Measurements from ENCODE around the gene ACKR1.

Gene ACKR1, protein sequence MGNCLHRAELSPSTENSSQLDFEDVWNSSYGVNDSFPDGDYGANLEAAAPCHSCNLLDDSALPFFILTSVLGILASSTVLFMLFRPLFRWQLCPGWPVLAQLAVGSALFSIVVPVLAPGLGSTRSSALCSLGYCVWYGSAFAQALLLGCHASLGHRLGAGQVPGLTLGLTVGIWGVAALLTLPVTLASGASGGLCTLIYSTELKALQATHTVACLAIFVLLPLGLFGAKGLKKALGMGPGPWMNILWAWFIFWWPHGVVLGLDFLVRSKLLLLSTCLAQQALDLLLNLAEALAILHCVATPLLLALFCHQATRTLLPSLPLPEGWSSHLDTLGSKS

DNA sequence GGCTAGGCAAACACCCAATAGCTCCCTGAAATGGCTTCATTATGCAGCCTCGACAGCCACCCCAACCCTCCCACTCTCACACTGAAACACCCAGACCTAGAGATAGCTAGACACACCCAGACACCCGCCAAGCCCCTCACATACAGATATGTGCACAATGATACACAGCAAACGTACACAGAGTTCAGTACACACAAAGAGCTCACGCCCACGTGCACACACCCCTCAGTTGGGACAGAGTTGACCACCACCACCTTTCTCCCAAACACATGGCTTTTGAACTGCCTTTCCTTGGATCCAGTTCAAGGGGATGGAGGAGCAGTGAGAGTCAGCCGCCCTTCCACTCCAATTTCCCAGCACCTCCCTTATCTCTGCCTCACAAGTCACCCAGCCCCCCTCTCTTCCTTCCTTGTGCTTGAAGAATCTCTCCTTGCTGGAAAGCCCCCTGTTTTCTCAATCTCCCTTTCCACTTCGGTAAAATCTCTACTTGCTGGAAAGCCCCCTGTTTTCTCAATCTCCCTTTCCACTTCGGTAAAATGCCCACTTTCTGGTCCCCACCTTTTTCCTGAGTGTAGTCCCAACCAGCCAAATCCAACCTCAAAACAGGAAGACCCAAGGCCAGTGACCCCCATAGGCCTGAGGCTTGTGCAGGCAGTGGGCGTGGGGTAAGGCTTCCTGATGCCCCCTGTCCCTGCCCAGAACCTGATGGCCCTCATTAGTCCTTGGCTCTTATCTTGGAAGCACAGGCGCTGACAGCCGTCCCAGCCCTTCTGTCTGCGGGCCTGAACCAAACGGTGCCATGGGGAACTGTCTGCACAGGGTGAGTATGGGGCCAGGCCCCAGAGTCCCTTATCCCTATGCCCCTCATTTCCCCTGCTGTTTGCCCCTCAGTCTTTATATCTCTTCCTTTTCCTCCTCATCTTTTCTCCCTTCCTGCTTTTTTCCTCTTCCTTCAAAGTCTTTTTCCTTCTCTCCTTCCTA is at the start of gene ACKR1:
Gene ACKR1 (plus strand): TSS at position 715 of the 981 bp plus-strand sequence. CDS start 85 bp downstream, at position 800.
- no peak for DNase-seq (ENCODE audit: low spot score)
- FAIRE-seq = no peak

DNA sequence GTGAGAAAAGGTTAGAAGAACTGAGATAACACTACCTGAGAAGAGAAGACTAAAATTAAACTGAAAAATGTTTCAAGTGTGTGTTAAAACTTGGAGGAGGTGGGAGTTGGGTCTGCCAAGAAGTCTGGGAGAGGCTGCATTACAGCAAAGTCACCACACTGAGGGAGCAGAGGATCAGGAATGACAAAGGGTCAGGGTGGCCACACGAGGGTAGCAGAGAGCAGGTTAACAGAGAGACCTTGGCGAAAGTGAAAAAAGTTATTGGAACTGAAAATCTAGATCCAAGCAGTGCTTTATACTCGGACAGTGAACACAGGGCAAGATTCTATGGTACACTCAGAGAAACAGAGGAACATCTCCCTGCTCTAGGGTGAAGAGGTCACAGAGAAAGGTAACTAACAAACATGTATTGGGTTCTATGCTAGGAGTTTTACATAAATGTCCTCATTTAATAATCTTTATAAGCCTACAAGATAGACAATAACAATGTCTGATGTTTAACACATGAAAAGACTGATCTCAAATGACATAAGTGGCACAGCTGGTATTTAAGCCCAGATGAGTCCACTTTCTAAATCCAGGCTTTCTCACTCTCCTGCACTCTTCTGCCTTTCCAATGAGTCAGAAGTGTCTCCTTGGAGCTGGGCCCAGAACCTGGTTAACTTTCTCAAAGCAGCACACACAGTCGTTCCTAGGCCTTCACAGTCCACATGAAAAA is 43.5 kb upstream of the ACKR1 start:
- no peak for FAIRE-seq

DNA sequence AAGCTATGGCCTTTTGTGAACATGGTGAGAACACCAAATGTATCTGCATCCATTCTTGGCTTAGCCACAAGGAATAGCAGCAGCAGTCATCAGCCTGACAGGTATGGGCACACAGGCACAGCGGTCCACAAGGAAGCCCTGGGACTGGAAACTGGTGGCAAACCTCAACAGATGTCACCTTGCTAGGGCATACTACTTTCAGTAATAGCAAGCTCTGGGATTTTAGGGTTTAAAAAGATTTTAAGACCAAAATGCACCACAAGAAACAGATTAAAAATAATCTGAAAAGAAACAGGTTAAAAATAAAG is 43.0 kb upstream of the ACKR1 start:
- FAIRE-seq = no peak
- no peak for DNase-seq (ENCODE audit: low spot score)

More for the DNA sequence above, 43.5 kb upstream of the ACKR1 start:
- DNase-seq (ENCODE audit: low spot score) = peak; percentile 75

GRCh38 chr1:159162516-159163265 is 42.0 kb upstream of the ACKR1 start:
- DNase-seq (ENCODE audit: low spot score) = no peak
- FAIRE-seq = no peak

DNA sequence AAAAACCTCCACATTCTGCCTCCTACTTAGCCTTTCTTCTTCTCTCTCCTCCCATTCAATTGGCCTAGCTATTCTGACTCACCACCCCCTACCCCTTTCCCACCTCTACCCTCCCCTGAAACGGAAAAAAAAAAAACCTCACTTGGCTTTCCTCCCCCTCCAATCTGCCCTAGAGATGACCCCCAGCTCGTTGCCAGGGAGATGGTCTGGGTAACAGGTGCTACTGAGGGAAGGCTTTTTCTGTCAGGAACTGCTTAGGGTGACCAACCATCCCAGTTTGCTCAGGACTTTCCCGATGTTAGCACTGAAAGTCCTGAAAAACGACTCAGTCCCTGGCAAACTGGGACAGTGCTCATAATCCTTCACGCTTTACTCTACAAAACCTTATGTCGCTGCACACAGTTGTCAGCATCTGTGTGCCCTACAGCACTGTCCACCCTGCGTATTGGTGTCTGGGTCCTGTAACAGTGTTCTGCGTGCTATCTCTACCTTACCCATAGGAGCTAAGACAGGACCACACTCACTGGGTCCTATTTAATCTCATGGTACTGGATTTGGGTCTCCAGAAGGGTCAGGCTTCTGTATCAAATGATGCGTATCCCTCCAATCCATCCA is 41.0 kb upstream of the ACKR1 start:
- no peak for DNase-seq (ENCODE audit: low spot score)
- FAIRE-seq = no peak

DNA sequence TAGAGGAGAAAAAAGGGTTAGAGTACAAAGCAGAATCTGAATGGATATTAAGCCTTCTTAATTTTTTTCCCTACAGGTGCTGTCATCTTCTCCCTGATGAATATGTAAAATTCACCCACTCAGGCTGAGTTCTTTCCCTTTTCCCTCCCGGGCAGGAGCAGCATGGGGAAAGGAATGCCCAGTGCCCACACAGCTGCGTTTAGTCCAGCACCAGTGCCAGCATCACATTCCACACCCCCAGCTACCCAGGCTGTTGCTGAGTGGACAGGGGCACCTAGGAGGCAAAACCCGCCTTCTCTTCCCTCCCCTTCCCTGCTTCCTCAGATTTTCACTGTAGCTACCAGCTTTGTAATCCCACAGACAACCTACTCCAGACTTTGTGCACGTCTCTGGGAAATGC is 36.6 kb upstream of the ACKR1 start:
- DNase-seq (ENCODE audit: low spot score) (no peak), FAIRE-seq (no peak)

DNA sequence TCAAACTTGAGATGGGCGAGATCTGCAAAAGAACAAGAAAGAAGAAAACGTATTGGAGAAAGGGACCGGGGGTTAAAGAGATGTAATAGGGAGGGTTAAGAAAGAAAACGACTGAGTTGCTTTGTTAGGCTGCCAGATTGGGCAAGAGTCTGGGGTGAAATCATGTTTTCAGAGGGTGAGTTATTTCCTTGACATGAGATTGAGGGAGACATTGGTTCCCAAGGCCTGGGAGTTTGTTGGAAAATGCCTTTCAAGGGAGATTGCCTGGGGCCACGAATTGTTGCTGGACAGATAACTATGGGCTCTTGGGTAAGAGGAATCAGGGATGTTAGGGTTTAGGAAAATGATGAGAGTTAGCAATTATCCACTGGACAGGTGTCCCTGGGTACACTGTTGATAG is 34.0 kb upstream of the ACKR1 start:
- no peak for FAIRE-seq
- DNase-seq (ENCODE audit: low spot score) = no peak

DNA sequence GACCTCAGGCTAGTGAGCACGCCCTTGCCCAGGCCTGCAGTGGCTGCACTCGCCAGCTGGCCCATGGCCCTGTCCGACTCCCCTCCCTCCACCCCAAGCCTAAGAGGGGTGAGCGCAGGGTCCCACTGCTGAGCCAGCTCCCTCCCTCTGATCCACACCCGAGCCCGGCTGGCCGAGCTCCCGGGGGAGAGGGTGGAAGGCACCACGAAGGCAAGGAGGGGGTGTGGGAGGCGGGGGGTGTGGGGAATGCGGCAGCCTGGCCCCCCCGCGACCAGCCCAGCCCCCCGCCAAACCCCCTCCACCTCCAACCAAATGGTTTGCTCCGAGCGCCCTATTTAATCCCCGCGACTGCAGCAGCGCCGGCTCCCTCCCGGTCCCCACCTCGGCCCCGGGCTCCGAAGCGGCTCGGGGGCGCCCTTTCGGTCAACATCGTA is 33.4 kb upstream of the ACKR1 start, which contains the start of gene CADM3:
Gene CADM3 (plus strand): TSS at position 362 of the 434 bp plus-strand sequence. CDS start 151 bp downstream, outside the sequence.
- DNase-seq (ENCODE audit: low spot score) (peak; percentile 71), FAIRE-seq (no peak)

- DNase-seq (ENCODE audit: low spot score) = peak; percentile 79
- FAIRE-seq = peak; percentile 83
Observed at GRCh38 chr1:159171688-159172501, 32.8 kb upstream of the ACKR1 start.

- FAIRE-seq = peak; percentile 87
- peak; percentile 78 for DNase-seq (ENCODE audit: low spot score)
Observed at GRCh38 chr1:159172614-159173291, 31.9 kb upstream of the ACKR1 start.

DNA sequence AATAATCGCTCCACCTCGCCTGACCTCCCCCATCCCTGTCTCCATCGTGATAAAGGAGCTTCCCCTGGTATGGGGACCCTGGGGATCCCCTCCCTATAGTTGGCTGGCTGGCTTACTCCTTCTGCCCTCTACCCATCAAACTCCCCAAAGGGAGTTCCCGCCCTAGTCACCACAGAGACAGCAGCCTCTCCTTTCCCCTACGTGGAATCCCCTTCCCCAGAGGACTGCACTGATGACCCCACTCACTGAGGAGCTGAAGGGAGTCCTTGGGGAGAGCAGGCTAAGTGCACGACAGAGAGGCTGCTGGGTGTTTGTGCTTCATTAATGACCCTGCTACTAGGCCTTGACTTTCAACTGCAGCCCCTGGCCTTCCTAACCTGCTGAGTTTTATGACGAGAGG is 31.4 kb upstream of the ACKR1 start:
- FAIRE-seq (no peak), DNase-seq (ENCODE audit: low spot score) (no peak)

GRCh38 chr1:159175571-159175970 is 29.1 kb upstream of the ACKR1 start:
- FAIRE-seq (no peak), DNase-seq (ENCODE audit: low spot score) (no peak)

DNA sequence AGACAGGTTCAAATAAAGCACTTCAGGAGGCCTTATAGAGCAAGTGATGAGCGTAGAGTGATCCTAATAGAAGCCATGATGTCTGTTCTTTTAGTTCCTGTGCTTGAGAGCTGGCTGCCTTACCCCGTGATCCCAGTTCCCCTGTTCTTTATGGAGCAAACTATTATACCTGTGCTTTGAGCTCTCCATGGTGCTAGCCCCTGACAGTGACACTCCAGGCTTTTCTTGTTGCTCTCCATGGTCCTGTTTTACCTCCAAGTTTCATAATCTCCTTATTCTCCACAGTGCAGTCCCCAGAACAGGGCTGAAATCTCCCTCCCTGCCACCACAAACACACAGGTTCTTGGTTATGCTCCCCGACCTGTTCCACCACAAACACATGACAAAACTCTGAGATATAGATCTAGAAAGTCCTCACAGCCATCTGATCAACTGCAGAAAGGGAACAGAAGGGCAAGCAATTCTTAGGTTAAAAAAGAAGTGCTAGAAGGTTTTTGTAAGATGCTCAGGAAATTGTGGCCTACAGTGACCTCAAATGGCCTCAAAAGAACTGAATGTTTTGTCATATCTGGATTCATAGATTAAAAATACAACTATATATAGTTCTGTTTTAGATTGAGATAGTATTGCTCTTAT is 27.3 kb upstream of the ACKR1 start:
- FAIRE-seq = no peak
- peak; percentile 70 for DNase-seq (ENCODE audit: low spot score)

DNA sequence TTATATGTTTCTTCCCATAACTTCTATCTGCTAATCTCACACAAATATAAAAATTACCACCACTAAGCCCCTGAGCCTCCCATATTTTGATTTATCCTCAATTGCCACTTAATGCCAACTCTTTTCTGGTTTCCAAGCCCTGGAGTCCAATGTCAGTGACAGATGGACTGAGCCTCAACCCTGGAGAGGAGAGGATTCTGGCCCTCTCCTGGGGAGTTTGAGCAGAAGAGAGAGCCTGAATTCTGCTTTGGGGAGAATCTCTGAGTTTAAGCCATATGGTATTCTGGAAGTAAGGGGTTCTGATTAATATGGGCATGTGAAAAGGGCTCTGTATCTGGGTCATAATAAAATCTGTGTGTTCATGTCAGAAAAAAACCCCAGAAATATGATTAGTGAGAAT is 24.8 kb upstream of the ACKR1 start:
- FAIRE-seq = no peak
- no peak for DNase-seq (ENCODE audit: low spot score)

GRCh38 chr1:159180516-159180915 is 24.2 kb upstream of the ACKR1 start:
- FAIRE-seq (no peak), DNase-seq (ENCODE audit: low spot score) (no peak)

DNA sequence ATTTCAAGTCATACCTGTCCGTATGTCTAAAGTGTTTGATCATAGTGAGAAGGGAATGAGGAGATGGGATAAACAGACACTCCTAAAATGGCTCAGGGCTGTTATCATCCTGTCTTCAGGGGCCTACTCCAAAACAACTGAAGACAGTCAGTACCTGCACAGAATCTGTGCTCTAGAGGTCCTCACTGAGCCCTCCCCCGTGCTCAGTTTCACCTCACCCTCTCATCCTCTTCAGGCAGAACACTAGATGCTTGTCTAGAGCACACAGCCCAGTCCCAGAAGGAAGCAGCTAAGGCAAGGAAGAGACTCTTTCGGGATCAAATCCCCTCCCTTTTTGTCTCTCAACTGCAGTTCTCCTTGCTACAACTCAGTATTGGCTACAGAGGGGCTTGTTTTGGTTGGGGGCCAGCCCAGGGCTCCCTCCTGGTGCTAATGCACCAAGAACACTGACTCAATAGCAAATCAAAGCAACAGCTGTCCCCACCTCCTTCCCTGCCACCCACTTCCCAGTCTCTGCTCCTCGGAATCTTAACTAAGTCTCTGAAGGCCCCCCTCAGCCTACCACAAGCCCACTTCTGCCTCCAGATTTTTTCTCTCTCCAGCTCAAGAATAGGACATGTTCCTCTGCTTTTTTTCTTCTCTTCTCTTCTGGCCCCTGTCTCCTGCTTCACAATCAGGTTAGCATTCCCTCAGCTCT is 23.2 kb upstream of the ACKR1 start:
- FAIRE-seq = no peak
- DNase-seq (ENCODE audit: low spot score) = no peak

DNA sequence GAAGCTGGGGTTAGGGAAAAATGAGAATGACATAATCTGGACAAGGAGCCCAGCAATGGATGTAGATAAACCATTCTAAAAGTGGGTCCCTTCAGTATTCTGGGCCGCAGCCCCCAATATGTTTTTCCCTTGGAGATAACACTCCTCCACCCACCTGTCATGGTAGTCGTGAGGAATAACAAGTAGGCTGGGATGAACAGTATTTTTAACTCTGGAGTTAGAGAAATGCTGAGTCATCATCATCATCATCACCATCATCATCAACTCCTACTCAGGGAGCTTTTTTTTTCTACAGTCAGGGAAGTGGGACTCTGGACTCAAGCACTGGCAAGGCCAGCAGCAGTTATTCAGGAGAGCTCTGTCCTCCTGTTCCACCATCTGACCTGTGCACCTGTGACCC is 20.5 kb upstream of the ACKR1 start:
- FAIRE-seq (no peak), DNase-seq (ENCODE audit: low spot score) (no peak)

- no peak for FAIRE-seq
- DNase-seq (ENCODE audit: low spot score) = no peak
Observed at GRCh38 chr1:159185121-159185520, 19.6 kb upstream of the ACKR1 start.
